ENCODE results near the gene CDON. TPM values are rescaled to one million over a fixed set of nuclear protein-coding genes. Genes with fewer than 3 reads are reported as not detected.

The CDON gene
- total RNA-seq, 1 experiment from 2014 or later, result 0.91 TPM

DNA sequence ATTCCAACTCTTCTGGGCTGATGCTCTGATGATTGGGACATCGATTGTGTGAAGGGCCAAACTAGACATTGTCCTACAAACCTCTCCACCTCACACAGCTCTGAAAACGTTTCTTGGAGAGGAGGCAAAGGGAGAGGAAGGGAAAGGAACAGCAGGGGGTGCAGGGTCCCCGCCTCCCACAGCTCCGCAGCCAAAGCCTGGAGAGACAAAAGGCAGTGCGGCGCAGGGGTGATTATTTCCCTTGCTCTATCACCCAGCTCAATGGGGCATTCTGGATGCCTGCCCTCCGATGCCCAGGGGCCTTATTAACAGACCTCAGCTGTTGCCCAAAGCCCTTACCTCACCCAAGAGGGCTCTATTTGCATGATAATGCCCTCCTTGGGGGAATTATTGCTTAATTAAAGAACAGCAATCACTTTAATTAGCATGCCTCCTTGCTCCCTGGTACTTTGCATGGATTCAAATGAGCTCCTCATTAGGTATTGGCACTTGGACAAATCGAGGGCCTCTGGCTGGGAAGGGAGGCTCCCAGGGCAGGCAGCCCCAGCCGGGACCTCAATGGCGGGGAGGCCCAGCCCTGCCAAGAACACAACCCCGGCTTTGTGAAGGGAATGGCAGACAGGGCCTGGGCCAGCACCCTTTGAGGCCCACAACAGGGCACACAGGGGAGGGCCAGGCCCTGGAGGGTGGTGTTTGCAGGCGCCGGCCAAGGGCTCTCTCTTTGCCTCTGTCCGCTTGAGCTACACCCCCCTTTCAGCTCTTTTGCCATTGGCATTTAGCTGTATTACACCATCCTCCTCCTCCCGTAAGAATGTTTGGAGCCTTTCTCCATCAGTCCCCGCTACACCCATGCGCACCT lies 19.8 kb upstream of the CDON start:
- ChIA-PET POLR2A (interaction anchor here (0.6 to 1.3 kb wide), 2 partner anchors 31 to 56 kb away, joined by 3 read pairs; no protein-coding TSS in a partner anchor), CTCF (interaction anchor here (0.6 to 1.0 kb wide), 4 partner anchors 10 to 26 kb away, joined by 3 to 4 read pairs (median 3); partner anchors contain the start of gene CDON)
- Mint-ChIP-seq H3K9me3 (ENCODE audit: unreplicated experiment) (no peaks in the 10 kb centered on the region), H3K27me3 (ENCODE audit: insufficient read depth, unreplicated experiment) (no peaks in the 10 kb centered on the region), H3K27ac (ENCODE audit: low read depth, unreplicated experiment) (no peak overlapping the region), H3K36me3 (ENCODE audit: insufficient read depth, unreplicated experiment) (no peaks in the 10 kb centered on the region), H3K4me1 (ENCODE audit: insufficient read depth, unreplicated experiment) (no peaks in the 10 kb centered on the region), H3K4me3 (ENCODE audit: unreplicated experiment) (no peak overlapping the region)
- no TSS peak for BruUV-seq (replicated peaks)
- intact Hi-C loops (cut with micrococcal nuclease), result no loop called here
- no peak for DNase-seq (ENCODE audit: unreplicated experiment)
- TF ChIP-seq, protein P1, sequence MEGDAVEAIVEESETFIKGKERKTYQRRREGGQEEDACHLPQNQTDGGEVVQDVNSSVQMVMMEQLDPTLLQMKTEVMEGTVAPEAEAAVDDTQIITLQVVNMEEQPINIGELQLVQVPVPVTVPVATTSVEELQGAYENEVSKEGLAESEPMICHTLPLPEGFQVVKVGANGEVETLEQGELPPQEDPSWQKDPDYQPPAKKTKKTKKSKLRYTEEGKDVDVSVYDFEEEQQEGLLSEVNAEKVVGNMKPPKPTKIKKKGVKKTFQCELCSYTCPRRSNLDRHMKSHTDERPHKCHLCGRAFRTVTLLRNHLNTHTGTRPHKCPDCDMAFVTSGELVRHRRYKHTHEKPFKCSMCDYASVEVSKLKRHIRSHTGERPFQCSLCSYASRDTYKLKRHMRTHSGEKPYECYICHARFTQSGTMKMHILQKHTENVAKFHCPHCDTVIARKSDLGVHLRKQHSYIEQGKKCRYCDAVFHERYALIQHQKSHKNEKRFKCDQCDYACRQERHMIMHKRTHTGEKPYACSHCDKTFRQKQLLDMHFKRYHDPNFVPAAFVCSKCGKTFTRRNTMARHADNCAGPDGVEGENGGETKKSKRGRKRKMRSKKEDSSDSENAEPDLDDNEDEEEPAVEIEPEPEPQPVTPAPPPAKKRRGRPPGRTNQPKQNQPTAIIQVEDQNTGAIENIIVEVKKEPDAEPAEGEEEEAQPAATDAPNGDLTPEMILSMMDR (IDR thresholded peaks at IDR 0.05; ENCODE audit: unreplicated experiment), result no peak

DNA sequence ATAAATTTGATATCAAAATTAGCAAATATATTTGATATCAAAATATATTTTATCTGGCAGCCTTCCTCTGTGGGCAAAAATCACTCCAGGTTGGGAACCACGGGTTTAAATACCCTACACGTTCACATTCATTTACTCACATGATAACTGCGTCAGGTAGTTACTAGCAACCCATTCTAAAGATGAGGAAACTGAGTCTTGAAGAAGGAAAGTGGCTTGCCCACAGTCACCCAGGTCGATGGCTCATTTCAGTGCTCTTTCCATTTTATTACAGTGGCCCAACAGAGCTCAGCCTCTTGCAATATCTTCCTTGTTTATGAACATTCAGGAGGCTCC lies 19.2 kb upstream of the CDON start:
- Mint-ChIP-seq H3K4me3 (ENCODE audit: unreplicated experiment) (no peak overlapping the region), H3K27me3 (ENCODE audit: insufficient read depth, unreplicated experiment) (no peaks in the 10 kb centered on the region), H3K9me3 (ENCODE audit: unreplicated experiment) (no peaks in the 10 kb centered on the region), H3K4me1 (ENCODE audit: insufficient read depth, unreplicated experiment) (no peaks in the 10 kb centered on the region), H3K36me3 (ENCODE audit: insufficient read depth, unreplicated experiment) (no peaks in the 10 kb centered on the region), H3K27ac (ENCODE audit: low read depth, unreplicated experiment) (no peak overlapping the region)
- ChIA-PET POLR2A (interaction anchor here (0.6 to 1.3 kb wide), 2 partner anchors 32 to 56 kb away, joined by 3 read pairs; no protein-coding TSS in a partner anchor), CTCF (interaction anchor here (0.7 to 1.0 kb wide), 2 partner anchors 10 to 20 kb away, joined by 3 read pairs; partner anchors contain the start of gene CDON)
- TF ChIP-seq, protein P1 (IDR thresholded peaks at IDR 0.05; ENCODE audit: unreplicated experiment), result no peak
- intact Hi-C loops (cut with micrococcal nuclease), result no loop called here
- BruUV-seq (replicated peaks), result no TSS peak
- DNase-seq (ENCODE audit: unreplicated experiment), result no peak

DNA sequence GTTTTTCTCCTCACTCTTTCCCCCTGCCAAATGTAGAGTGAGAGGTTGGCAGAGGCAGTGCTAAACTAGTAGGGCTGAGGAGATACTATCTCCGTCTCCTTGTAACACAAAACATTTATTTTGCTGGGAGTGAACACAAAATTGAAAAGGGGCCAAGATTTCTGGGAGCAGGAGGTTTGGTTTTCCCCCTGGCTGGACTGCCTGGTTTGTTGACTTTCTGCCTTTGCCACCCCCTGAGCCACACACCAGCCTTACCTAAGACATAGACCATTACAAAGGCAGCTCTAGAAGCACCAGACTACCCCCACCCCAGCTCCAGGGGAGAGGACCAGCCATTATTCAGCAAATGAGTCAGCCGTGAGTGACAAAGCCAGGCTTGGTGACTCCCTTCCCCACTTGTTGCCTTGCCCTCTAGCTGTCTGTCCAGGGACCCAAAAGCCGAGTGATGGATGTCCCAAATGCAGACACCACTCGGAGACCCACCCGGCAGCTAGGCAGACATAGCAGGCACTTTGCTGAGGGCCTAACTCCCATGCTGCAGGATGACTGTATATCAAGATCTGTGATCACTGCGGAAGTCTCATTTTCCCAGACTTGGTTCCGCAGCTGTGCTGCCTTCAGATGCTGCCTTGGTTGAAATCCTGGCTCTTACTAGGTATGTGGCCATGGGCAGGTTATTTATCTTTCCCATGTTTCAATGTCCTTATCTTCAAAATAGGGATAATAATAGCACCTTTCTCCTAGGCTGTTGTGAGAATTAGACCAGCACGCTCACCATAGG lies 17.7 kb upstream of the CDON start:
- ChIA-PET CTCF (interaction anchor here (0.9 to 1.7 kb wide), 3 partner anchors 16 to 35 kb away, joined by 3 to 8 read pairs (median 3); no protein-coding TSS in a partner anchor), POLR2A (interaction anchor here (0.7 to 2.6 kb wide), 3 partner anchors 34 to 137 kb away, joined by 3 to 9 read pairs (median 3); no protein-coding TSS in a partner anchor)
- Mint-ChIP-seq H3K36me3 (ENCODE audit: insufficient read depth, unreplicated experiment) (no peaks in the 10 kb centered on the region), H3K4me3 (ENCODE audit: unreplicated experiment) (no peak overlapping the region), H3K27me3 (ENCODE audit: insufficient read depth, unreplicated experiment) (peaks cover 2% of the 10 kb centered on the region), H3K4me1 (ENCODE audit: insufficient read depth, unreplicated experiment) (no peaks in the 10 kb centered on the region), H3K27ac (ENCODE audit: low read depth, unreplicated experiment) (no peak overlapping the region), H3K9me3 (ENCODE audit: unreplicated experiment) (no peaks in the 10 kb centered on the region)
- no peak for DNase-seq (ENCODE audit: unreplicated experiment)
- intact Hi-C loops (cut with micrococcal nuclease), result no loop called here
- no TSS peak for BruUV-seq (replicated peaks)
- TF ChIP-seq, protein P1 (IDR thresholded peaks at IDR 0.05; ENCODE audit: unreplicated experiment), result no peak

Measured in MCF 10A (cell line).